Neural cell (in vitro differentiated cells): ENCODE measurements around the gene SMPD3. TPM values are rescaled to one million over a fixed set of nuclear protein-coding genes. Genes with fewer than 3 reads are reported as not detected.

Experiments used
- H2AFZ ChIP-seq: fragments of 200-600, 300-800 bp; sonication (generic), shearing (Covaris generic); 2 replicates; pipeline ENCODE4 v1.6.0; 2014; ENCODE audit warnings: low read depth, mild to moderate bottlenecking, antibody characterized with exemption, low read length, moderate library complexity
- H3F3A ChIP-seq: fragments of 200-600 bp; shearing (Covaris generic); 2 replicates; pipeline ENCODE4 v1.6.1; 2016; ENCODE audit warnings: mild to moderate bottlenecking, moderate library complexity, mixed read lengths, antibody characterized with exemption, low read length; ENCODE audit not compliant: insufficient read depth, poor library complexity, severe bottlenecking
- H3K27ac ChIP-seq: fragments of 200-600, 300-800 bp; sonication (generic), shearing (Covaris generic); 2 replicates; pipeline ENCODE4 v1.5.1; 2014; ENCODE audit warnings: mild to moderate bottlenecking, low read length, moderate library complexity
- H3K27me3 ChIP-seq: fragments of 300-800, 200-600 bp; sonication (generic), shearing (Covaris generic); 2 replicates; pipeline ENCODE4 v1.6.0; 2014; ENCODE audit warnings: mild to moderate bottlenecking, low read depth, low read length, moderate library complexity; ENCODE audit not compliant: insufficient read depth
- H3K36me3 ChIP-seq: fragments of 300-800, 200-600 bp; sonication (generic), shearing (Covaris generic); 2 replicates; pipeline ENCODE4 v1.5.1; 2014; ENCODE audit warnings: mild to moderate bottlenecking, antibody characterized with exemption, low read length, moderate library complexity; ENCODE audit not compliant: insufficient read depth
- H3K4me2 ChIP-seq: fragments of 300-800, 200-600 bp; sonication (generic), shearing (Covaris generic); 2 replicates; pipeline ENCODE4 v1.6.0; 2014; ENCODE audit warnings: mild to moderate bottlenecking, low read length
- H3K4me3 ChIP-seq: fragments of 300-800, 200-600 bp; sonication (generic), shearing (Covaris generic); 2 replicates; pipeline ENCODE4 v1.5.1; 2014; ENCODE audit warnings: mild to moderate bottlenecking, low read length, moderate library complexity
- H3K79me2 ChIP-seq: fragments of 200-600 bp; shearing (Covaris generic); replicated peaks from 2 replicates; pipeline ENCODE4 v1.6.0; 2014; ENCODE audit warnings: mild to moderate bottlenecking, low read length, moderate library complexity; ENCODE audit not compliant: insufficient read depth
- H3K9ac ChIP-seq: fragments of 300-800, 200-600 bp; sonication (generic), shearing (Covaris generic); 2 replicates; pipeline ENCODE4 v1.6.1; 2016; ENCODE audit warnings: mild to moderate bottlenecking, low read length, mixed read lengths
- H3K9me2 ChIP-seq: fragments of 200-600 bp; shearing (Covaris generic); 2 replicates; pipeline ENCODE4 v1.6.1; 2016; ENCODE audit warnings: mild to moderate bottlenecking, low read length, mixed read lengths; ENCODE audit not compliant: insufficient read depth
- H3K9me3 ChIP-seq: fragments of 200-600, 300-800 bp; sonication (generic), shearing (Covaris generic); 2 replicates; pipeline ENCODE4 v1.6.1; 2016; ENCODE audit warnings: mild to moderate bottlenecking, mixed run types, low read length, moderate library complexity, mixed read lengths
- H4K20me1 ChIP-seq: fragments of 200-600 bp; shearing (Covaris generic); 2 replicates; pipeline ENCODE4 v1.6.1; 2016; ENCODE audit warnings: mild to moderate bottlenecking, mixed run types; ENCODE audit not compliant: insufficient read depth
- CTCF ChIP-seq: fragments of 450-650 bp; IDR thresholded peaks from 2 replicates; pipeline ENCODE4 v1.5.1; 2014; ENCODE audit warnings: antibody characterized with exemption, mild to moderate bottlenecking, moderate library complexity; ENCODE audit not compliant: poor library complexity, severe bottlenecking
- EP300 ChIP-seq: fragments of 450-650 bp; conservative IDR thresholded peaks from 2 replicates; pipeline ENCODE4 v1.6.1; 2014; ENCODE audit warnings: antibody characterized with exemption, mild to moderate bottlenecking, moderate library complexity; ENCODE audit not compliant: poor library complexity, severe bottlenecking
- EZH2 ChIP-seq: fragments of 200-600, 300-800 bp; shearing (Covaris generic), sonication (generic); IDR thresholded peaks from 2 replicates; pipeline ENCODE4 v1.6.1; 2014; ENCODE audit warnings: antibody characterized with exemption, low read length, borderline replicate concordance, mild to moderate bottlenecking; ENCODE audit not compliant: insufficient read depth, poor library complexity, severe bottlenecking
- MXI1 ChIP-seq: fragments of 450-650 bp; conservative IDR thresholded peaks from 2 replicates; pipeline ENCODE4 v1.6.1; 2014; ENCODE audit warnings: antibody characterized with exemption, mild to moderate bottlenecking; ENCODE audit not compliant: poor library complexity, severe bottlenecking
- POLR2AphosphoS5 ChIP-seq: IDR thresholded peaks from 2 replicates; pipeline ENCODE4 v1.6.1; 2012
- RAD21 ChIP-seq: fragments of 450-650 bp; conservative IDR thresholded peaks from 2 replicates; pipeline ENCODE4 v1.6.1; 2014; ENCODE audit warnings: antibody characterized with exemption, mild to moderate bottlenecking, moderate library complexity
- REST ChIP-seq: IDR thresholded peaks from 2 replicates; pipeline ENCODE4 v1.6.1; 2012; ENCODE audit warnings: borderline replicate concordance
- SMC3 ChIP-seq: fragments of 450-650 bp; conservative IDR thresholded peaks from 2 replicates; pipeline ENCODE4 v1.6.1; 2014; ENCODE audit warnings: antibody characterized with exemption, mild to moderate bottlenecking, moderate library complexity; ENCODE audit not compliant: poor library complexity
- TAF1 ChIP-seq: IDR thresholded peaks from 2 replicates; pipeline ENCODE4 v1.6.1; 2012; ENCODE audit warnings: low read depth
- polyA plus RNA-seq: library from polyadenylated mRNA; depleted of rRNA; stranded (reverse); fragments of >200 nt; gene quantifications from 2 replicates; pipeline ENCODE4 v1.2.3, GENCODE V29; 2014

The SMPD3 gene
- polyA plus RNA-seq, 1 donor from 2014 or later: 42.7 TPM

GRCh38 chr16:68362947-68363657 lies 85.2 kb downstream of the SMPD3 start:
- Histone ChIP-seq H3K9ac (no peak overlapping the region), H3K9me2 (no peaks in the 10 kb centered on the region), H2AFZ (no peak overlapping the region), H3K27ac (no peak overlapping the region), H3K79me2 (no peaks in the 10 kb centered on the region), H3K36me3 (no peaks in the 10 kb centered on the region), H3K27me3 (no peaks in the 10 kb centered on the region), H3F3A (no peaks in the 10 kb centered on the region), H3K4me2 (no peak overlapping the region), H4K20me1 (no peaks in the 10 kb centered on the region), H3K4me3 (no peak overlapping the region), H3K9me3 (no peaks in the 10 kb centered on the region)
- no peak for TF ChIP-seq SMC3
- TF ChIP-seq EP300: no peak
- no peak for TF ChIP-seq CTCF

GRCh38 chr16:68362262-68362913 lies 85.9 kb downstream of the SMPD3 start:
- Histone ChIP-seq H3K4me2 (no peak overlapping the region), H3K9me2 (no peaks in the 10 kb centered on the region)

GRCh38 chr16:68361485-68361884 lies 86.8 kb downstream of the SMPD3 start:
- Histone ChIP-seq H4K20me1 (no peaks in the 10 kb centered on the region), H3K79me2 (no peaks in the 10 kb centered on the region), H3K9me2 (no peaks in the 10 kb centered on the region), H3K36me3 (no peaks in the 10 kb centered on the region), H3K4me2 (no peak overlapping the region), H2AFZ (no peak overlapping the region), H3K27ac (no peak overlapping the region), H3K9me3 (no peaks in the 10 kb centered on the region), H3F3A (no peaks in the 10 kb centered on the region), H3K27me3 (no peaks in the 10 kb centered on the region), H3K4me3 (no peak overlapping the region), H3K9ac (no peak overlapping the region)
- no peak for TF ChIP-seq CTCF
- TF ChIP-seq EZH2: no peak
- TF ChIP-seq TAF1: no peak
- TF ChIP-seq EP300: no peak
- TF ChIP-seq SMC3: no peak
- no peak for TF ChIP-seq MXI1
- TF ChIP-seq REST: no peak
- TF ChIP-seq RAD21: no peak
- no peak for TF ChIP-seq POLR2AphosphoS5

More at GRCh38 chr16:68362262-68362913, 85.9 kb downstream of the SMPD3 start:
- H3K4me3 ChIP-seq: no peak overlapping the region
- H3K79me2 ChIP-seq: no peaks in the 10 kb centered on the region
- no peaks in the 10 kb centered on the region for H4K20me1 ChIP-seq
- H3K27me3 ChIP-seq: no peaks in the 10 kb centered on the region
- TF ChIP-seq TAF1: no peak
- no peaks in the 10 kb centered on the region for H3K36me3 ChIP-seq
- H2AFZ ChIP-seq: no peak overlapping the region
- H3K27ac ChIP-seq: no peak overlapping the region
- H3K9me3 ChIP-seq: no peaks in the 10 kb centered on the region
- H3F3A ChIP-seq: no peaks in the 10 kb centered on the region
- no peak overlapping the region for H3K9ac ChIP-seq
